ENCODE results near the gene SYNDIG1.

The SYNDIG1 gene

DNA sequence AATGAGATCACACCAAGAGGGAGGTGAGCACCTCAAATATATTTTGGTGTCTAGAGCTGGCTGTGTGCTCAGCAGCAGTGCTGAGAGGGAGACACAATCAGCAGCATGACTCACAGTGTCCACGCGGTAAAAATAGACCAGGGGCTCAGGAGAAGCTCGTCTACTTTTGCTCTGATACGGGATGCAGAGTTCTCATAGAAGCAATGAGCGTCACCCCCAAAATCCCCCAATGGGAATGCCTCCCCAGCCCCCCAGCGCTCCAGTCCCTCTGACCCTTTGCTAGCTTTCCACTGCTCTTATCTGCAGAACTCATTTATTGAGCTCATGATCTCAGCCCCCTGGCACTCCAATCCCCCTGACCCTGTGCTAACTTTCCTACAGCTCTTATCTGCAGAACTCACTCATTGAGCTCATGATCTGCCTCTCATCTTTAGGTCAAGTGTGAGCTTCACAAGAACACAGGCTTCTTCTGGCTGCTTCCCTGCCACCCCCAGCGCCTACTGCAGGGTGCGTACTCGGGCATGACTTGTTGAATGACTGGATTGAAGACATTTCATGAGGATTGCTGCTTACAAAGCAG lies 34.0 kb downstream of the SYNDIG1 start:
- Histone ChIP-seq H3K27ac (replicated peaks) (no peak overlapping the region), H3K27me3 (ENCODE audit: insufficient read depth, poor library complexity, severe bottlenecking) (no peaks in the 10 kb centered on the region), H3K4me3 (replicated peaks; ENCODE audit: insufficient read depth, low read length) (no peak overlapping the region)
- DNase-seq (ENCODE audit: low read depth in 1 of 2, low spot score in 1 of 2), result no peak
- TF ChIP-seq, protein P1, sequence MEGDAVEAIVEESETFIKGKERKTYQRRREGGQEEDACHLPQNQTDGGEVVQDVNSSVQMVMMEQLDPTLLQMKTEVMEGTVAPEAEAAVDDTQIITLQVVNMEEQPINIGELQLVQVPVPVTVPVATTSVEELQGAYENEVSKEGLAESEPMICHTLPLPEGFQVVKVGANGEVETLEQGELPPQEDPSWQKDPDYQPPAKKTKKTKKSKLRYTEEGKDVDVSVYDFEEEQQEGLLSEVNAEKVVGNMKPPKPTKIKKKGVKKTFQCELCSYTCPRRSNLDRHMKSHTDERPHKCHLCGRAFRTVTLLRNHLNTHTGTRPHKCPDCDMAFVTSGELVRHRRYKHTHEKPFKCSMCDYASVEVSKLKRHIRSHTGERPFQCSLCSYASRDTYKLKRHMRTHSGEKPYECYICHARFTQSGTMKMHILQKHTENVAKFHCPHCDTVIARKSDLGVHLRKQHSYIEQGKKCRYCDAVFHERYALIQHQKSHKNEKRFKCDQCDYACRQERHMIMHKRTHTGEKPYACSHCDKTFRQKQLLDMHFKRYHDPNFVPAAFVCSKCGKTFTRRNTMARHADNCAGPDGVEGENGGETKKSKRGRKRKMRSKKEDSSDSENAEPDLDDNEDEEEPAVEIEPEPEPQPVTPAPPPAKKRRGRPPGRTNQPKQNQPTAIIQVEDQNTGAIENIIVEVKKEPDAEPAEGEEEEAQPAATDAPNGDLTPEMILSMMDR (IDR thresholded peaks at IDR 0.05; ENCODE audit: insufficient read depth, low read length), result no peak
- TF ChIP-seq GABPA (IDR thresholded peaks at IDR 0.05; ENCODE audit: low read depth) (no peak), SPI1 (IDR thresholded peaks at IDR 0.05; ENCODE audit: borderline replicate concordance, low read depth) (no peak), POLR2AphosphoS5 (IDR thresholded peaks at IDR 0.05; ENCODE audit: low read depth) (no peak)
- TF ChIP-seq, protein P2, sequence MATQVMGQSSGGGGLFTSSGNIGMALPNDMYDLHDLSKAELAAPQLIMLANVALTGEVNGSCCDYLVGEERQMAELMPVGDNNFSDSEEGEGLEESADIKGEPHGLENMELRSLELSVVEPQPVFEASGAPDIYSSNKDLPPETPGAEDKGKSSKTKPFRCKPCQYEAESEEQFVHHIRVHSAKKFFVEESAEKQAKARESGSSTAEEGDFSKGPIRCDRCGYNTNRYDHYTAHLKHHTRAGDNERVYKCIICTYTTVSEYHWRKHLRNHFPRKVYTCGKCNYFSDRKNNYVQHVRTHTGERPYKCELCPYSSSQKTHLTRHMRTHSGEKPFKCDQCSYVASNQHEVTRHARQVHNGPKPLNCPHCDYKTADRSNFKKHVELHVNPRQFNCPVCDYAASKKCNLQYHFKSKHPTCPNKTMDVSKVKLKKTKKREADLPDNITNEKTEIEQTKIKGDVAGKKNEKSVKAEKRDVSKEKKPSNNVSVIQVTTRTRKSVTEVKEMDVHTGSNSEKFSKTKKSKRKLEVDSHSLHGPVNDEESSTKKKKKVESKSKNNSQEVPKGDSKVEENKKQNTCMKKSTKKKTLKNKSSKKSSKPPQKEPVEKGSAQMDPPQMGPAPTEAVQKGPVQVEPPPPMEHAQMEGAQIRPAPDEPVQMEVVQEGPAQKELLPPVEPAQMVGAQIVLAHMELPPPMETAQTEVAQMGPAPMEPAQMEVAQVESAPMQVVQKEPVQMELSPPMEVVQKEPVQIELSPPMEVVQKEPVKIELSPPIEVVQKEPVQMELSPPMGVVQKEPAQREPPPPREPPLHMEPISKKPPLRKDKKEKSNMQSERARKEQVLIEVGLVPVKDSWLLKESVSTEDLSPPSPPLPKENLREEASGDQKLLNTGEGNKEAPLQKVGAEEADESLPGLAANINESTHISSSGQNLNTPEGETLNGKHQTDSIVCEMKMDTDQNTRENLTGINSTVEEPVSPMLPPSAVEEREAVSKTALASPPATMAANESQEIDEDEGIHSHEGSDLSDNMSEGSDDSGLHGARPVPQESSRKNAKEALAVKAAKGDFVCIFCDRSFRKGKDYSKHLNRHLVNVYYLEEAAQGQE (IDR thresholded peaks at IDR 0.05; ENCODE audit: insufficient replicate concordance, low read depth), result no peak

DNA sequence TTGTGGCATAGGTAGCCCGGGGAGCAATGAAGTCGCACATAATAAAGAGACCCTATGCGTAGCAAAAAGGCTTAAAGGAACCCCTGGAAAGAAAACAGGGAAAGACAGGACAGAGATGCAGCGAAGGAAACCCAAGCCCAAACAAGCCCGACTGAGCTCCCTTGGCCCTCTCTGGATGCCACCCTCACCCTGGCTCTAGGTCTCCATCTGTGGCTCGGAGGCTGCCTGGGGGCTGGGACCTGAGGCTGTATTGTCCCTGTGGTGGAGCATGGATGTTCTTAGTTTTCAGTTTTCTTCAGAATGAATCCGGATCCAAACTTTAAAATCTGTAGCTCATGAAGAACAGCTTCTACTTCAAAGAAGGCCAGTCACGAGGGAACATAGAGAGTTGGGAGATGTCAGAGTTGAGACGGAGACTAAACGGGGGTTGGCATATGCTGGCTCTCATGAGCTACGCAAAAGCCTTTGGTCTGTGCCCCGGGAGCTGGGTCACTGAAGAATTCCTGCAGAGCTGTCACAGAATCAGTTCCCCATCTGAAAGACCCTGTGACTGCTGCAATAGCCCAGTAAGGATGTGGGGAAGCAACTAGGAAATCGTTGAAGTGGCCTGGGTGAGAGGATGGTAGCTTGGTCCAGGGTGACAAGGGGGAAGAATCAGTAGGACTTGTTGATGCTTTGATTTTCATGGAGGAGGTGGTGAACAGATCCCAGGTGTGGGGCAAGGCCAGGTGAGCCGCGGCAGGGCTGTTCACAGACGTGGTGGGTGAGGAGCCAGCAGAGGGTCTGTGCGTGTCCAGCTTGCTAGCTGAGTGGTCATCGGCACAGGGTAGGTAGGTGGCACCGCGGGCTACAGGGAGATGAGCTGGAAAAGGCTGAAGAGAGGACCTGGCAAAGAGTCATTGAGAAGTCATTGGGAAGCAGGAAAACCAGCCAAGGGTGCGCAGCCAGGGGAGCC lies 35.2 kb downstream of the SYNDIG1 start:
- Histone ChIP-seq H3K27ac (replicated peaks) (no peak overlapping the region), H3K27me3 (ENCODE audit: insufficient read depth, poor library complexity, severe bottlenecking) (no peaks in the 10 kb centered on the region), H3K4me3 (replicated peaks; ENCODE audit: insufficient read depth, low read length) (no peak overlapping the region)
- TF ChIP-seq, protein P2 (IDR thresholded peaks at IDR 0.05; ENCODE audit: insufficient replicate concordance, low read depth), result no peak
- no peak for TF ChIP-seq SPI1 (IDR thresholded peaks at IDR 0.05; ENCODE audit: borderline replicate concordance, low read depth)
- no peak for DNase-seq (ENCODE audit: low read depth in 1 of 2, low spot score in 1 of 2)

DNA sequence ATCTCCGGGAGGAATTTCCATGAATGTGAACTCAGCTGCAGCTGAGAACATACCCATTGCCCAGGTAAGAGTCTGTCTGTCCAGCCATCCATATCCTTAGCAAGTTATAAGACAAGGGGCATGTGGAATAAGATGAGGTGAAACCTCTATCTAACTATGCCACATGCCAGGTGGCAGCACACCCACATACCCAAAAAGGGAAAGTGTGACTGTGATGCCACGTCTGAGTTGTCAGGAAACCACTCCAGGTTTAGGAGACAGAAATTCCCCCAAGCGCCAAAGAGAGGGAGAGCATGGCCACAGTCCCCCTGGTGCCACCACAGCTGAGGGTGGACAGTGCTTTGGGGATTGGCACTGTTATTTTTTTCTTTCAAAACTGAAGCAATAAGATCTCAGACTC lies 36.7 kb downstream of the SYNDIG1 start:
- Histone ChIP-seq H3K27me3 (ENCODE audit: insufficient read depth, poor library complexity, severe bottlenecking) (no peaks in the 10 kb centered on the region), H3K4me3 (replicated peaks; ENCODE audit: insufficient read depth, low read length) (no peak overlapping the region), H3K27ac (replicated peaks) (no peak overlapping the region)
- TF ChIP-seq, protein P1 (IDR thresholded peaks at IDR 0.05; ENCODE audit: insufficient read depth, low read length), result no peak
- TF ChIP-seq SPI1 (IDR thresholded peaks at IDR 0.05; ENCODE audit: borderline replicate concordance, low read depth) (no peak), POLR2AphosphoS5 (IDR thresholded peaks at IDR 0.05; ENCODE audit: low read depth) (no peak)
- TF ChIP-seq, protein P2 (IDR thresholded peaks at IDR 0.05; ENCODE audit: insufficient replicate concordance, low read depth), result no peak
- DNase-seq (ENCODE audit: low read depth in 1 of 2, low spot score in 1 of 2), result no peak
